ENCODE data around the gene GPR146.
"Not testable (repeated sequence)": the region's sequence is repeated elsewhere in the genome, so short reads cannot be mapped to it uniquely, and the experiment has no call there.

Gene GPR146

DNA sequence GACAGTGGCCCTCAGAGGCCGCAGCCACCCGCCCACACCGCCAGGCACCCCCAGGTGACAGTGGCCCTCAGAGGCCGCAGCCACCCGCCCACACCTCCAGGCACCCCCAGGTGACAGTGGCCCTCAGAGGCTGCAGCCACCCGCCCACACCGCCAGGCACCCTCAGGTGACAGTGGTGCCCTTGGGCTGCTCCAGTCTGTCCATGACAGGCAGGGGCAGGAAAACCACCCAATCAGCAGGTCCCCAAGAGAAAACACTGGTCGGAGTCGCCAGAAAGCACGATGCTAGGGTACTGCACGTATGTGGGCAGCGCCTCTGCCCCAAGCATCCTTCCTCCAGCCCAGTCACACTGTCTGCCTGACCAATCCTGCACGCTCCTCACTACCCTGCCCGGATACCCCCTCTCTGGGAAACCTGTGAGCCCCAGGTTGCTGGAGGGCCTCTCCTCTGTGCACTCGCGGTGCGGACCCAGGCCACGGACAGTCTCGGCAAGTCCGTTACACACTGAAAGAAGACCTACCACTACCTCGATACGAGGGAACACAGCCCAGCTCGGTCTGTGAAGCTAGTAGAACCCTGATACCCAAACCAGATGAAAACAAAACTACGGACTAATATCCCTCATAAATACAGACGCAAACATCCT is 11.7 kb upstream of the GPR146 start:
- no peaks in the 10 kb centered on the region for H3K27me3 ChIP-seq (replicated peaks; ENCODE audit: control insufficient read depth, insufficient read depth, low read length, poor library complexity, severe bottlenecking)
- no peak overlapping the region for H3K4me3 ChIP-seq (ENCODE audit: insufficient read depth, low read depth, low read length, poor library complexity, severe bottlenecking)
- no peaks in the 10 kb centered on the region for H3K36me3 ChIP-seq (ENCODE audit: control insufficient read depth, insufficient read depth, low read length)
- no peaks in the 10 kb centered on the region for H3K9me3 ChIP-seq (ENCODE audit: control insufficient read depth, low read length)
- peaks cover 30% of the 10 kb centered on the region for H3K4me1 ChIP-seq (ENCODE audit: control insufficient read depth, insufficient read depth, low read length, poor library complexity, severe bottlenecking)
- H3K27ac ChIP-seq (ENCODE audit: insufficient read depth, low read length, poor library complexity, severe bottlenecking), result no peak overlapping the region
- no peak for DNase-seq

DNA sequence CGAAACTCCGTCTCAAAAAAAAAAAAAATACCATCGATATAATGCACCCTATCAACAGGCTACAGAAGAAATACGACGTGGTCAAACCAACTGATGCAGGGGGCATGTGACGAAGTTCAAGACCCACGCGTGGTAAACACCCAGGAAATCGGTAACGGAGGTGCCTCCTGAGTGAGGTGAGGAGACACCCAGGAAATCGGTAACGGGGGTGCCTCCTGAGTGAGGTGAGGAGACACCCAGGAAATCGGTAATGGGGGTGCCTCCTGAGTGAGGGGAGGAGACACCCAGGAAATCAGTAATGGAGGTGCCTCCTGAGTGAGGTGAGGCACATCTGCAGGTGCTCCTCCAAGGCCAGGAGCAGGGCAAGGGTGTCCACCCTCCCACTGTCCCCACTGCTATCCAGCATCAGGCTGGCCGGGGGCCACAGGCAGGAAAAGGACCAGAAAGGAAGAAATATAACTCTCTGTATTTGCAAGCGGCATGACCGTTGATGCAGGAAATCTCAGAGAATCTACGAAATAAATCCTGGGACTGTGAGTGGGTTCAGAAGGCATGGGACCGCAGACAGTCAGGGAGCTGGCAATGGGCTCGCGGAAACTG is 10.7 kb upstream of the GPR146 start:
- Histone ChIP-seq H3K9me3 (ENCODE audit: control insufficient read depth, low read length) (no peaks in the 10 kb centered on the region), H3K36me3 (ENCODE audit: control insufficient read depth, insufficient read depth, low read length) (no peaks in the 10 kb centered on the region), H3K4me1 (ENCODE audit: control insufficient read depth, insufficient read depth, low read length, poor library complexity, severe bottlenecking) (peaks cover 26% of the 10 kb centered on the region), H3K27ac (ENCODE audit: insufficient read depth, low read length, poor library complexity, severe bottlenecking) (peak overlapping the region; percentile 22), H3K27me3 (replicated peaks; ENCODE audit: control insufficient read depth, insufficient read depth, low read length, poor library complexity, severe bottlenecking) (no peaks in the 10 kb centered on the region), H3K4me3 (ENCODE audit: insufficient read depth, low read depth, low read length, poor library complexity, severe bottlenecking) (peak overlapping the region; percentile 4)
- DNase-seq, result peak; percentile 43 to 55 (median 49)

DNA sequence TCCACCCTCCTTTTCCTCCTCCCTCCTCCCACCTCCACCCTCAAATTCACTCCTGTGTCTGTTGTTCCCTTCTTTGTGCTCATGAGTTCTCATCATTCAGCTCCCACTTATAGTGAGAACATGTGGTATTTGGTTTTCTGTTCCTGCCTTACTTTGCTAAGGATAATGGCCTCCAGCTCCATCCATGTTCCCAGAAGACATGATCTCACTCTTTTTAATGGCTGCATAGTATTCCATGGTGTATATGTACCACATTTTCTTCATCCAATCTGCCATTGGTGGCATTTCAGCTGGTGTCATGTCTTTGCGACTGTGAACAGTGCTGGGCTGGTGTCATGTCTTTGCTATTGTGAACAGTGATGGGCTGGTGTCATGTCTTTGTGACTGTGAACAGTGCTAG is 9.6 kb upstream of the GPR146 start:
- not testable (repeated sequence) for H3K27me3 ChIP-seq (replicated peaks; ENCODE audit: control insufficient read depth, insufficient read depth, low read length, poor library complexity, severe bottlenecking); H3K4me3 ChIP-seq (ENCODE audit: insufficient read depth, low read depth, low read length, poor library complexity, severe bottlenecking); DNase-seq; H3K36me3 ChIP-seq (ENCODE audit: control insufficient read depth, insufficient read depth, low read length); H3K9me3 ChIP-seq (ENCODE audit: control insufficient read depth, low read length); H3K27ac ChIP-seq (ENCODE audit: insufficient read depth, low read length, poor library complexity, severe bottlenecking)
- peaks cover 15% of the 10 kb centered on the region for H3K4me1 ChIP-seq (ENCODE audit: control insufficient read depth, insufficient read depth, low read length, poor library complexity, severe bottlenecking)

DNA sequence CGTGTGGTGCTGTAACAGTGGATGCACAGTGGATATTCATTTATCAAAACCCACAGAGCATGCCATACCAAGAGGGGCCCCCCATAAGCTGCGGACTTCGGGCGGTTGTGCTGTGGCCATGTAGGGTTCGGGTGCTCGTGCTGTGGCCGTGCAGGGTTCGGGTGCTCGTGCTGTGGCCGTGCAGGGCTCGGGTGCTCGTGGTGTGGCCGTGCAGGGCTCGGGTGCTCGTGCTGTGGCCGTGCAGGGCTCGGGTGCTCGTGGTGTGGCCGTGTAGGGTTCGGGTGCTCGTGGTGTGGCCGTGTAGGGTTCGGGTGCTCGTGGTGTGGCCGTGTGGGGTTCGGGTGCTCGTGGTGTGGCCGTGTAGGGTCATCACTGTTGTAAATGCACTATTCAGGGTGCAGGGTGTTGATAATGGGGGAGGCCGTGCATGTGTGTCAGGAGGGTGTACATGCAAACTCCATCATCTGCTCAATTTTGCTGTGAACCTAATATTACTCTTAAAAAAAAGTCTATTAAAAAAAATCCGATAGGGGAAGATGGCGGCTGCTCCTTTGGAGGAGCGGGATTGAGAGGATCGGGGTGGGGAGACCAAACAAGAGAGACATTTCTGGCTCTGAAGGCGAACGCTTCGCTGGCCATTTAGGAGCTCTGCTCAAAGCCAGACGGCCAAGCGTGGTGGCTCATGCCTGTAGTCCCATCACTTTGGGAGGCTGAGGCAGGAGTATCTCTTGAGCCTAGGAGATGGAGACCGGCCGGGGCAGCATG is 8.0 kb upstream of the GPR146 start:
- peaks cover 13% of the 10 kb centered on the region for H3K4me1 ChIP-seq (ENCODE audit: control insufficient read depth, insufficient read depth, low read length, poor library complexity, severe bottlenecking)
- not testable (repeated sequence) for H3K4me3 ChIP-seq (ENCODE audit: insufficient read depth, low read depth, low read length, poor library complexity, severe bottlenecking); H3K27ac ChIP-seq (ENCODE audit: insufficient read depth, low read length, poor library complexity, severe bottlenecking); DNase-seq; H3K36me3 ChIP-seq (ENCODE audit: control insufficient read depth, insufficient read depth, low read length); H3K9me3 ChIP-seq (ENCODE audit: control insufficient read depth, low read length); H3K27me3 ChIP-seq (replicated peaks; ENCODE audit: control insufficient read depth, insufficient read depth, low read length, poor library complexity, severe bottlenecking)

DNA sequence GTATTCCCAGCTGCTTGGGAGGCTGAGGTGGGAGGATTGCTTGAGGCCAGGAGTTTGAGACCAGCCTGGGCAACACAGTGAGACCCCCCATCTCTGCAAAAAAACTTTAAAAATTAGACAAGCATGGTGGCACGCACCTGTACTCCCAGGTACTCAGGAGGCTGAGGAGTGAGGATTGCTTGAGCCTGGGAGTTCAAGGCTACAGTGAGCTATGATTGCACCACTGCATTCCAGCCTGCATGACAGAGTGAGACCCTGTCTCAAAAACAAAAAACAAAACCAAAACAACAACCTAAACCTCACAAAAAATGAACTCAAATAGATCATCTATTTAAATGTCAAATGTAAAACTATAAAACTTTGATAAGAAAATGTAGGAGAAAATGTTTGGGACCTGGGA is 4.1 kb upstream of the GPR146 start:
- not testable (repeated sequence) for H3K4me3 ChIP-seq (ENCODE audit: insufficient read depth, low read depth, low read length, poor library complexity, severe bottlenecking); H3K27me3 ChIP-seq (replicated peaks; ENCODE audit: control insufficient read depth, insufficient read depth, low read length, poor library complexity, severe bottlenecking); H3K36me3 ChIP-seq (ENCODE audit: control insufficient read depth, insufficient read depth, low read length); H3K9me3 ChIP-seq (ENCODE audit: control insufficient read depth, low read length); H3K27ac ChIP-seq (ENCODE audit: insufficient read depth, low read length, poor library complexity, severe bottlenecking); DNase-seq
- peaks cover 15% of the 10 kb centered on the region for H3K4me1 ChIP-seq (ENCODE audit: control insufficient read depth, insufficient read depth, low read length, poor library complexity, severe bottlenecking)

DNA sequence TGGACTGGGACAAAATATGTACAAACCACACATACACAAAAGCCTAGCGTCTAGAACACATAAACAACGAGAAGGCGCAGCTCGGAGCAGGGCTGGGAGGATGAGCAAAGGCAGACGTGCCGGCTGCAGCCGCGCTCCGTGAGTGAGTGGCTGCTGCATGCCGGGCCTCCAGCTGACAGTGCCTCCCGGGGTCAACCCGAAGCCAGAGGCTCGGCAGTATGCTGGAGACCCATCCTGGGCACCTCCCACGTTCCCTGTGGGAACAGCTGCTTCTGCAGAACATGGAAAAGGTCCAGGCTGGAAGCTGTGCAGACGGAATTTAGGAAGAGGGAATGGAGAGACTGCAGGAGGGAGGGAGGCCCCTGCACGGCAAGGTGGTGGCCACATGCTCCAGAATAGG is 3.6 kb upstream of the GPR146 start:
- Histone ChIP-seq H3K9me3 (ENCODE audit: control insufficient read depth, low read length) (no peaks in the 10 kb centered on the region), H3K4me3 (ENCODE audit: insufficient read depth, low read depth, low read length, poor library complexity, severe bottlenecking) (no peak overlapping the region)

DNA sequence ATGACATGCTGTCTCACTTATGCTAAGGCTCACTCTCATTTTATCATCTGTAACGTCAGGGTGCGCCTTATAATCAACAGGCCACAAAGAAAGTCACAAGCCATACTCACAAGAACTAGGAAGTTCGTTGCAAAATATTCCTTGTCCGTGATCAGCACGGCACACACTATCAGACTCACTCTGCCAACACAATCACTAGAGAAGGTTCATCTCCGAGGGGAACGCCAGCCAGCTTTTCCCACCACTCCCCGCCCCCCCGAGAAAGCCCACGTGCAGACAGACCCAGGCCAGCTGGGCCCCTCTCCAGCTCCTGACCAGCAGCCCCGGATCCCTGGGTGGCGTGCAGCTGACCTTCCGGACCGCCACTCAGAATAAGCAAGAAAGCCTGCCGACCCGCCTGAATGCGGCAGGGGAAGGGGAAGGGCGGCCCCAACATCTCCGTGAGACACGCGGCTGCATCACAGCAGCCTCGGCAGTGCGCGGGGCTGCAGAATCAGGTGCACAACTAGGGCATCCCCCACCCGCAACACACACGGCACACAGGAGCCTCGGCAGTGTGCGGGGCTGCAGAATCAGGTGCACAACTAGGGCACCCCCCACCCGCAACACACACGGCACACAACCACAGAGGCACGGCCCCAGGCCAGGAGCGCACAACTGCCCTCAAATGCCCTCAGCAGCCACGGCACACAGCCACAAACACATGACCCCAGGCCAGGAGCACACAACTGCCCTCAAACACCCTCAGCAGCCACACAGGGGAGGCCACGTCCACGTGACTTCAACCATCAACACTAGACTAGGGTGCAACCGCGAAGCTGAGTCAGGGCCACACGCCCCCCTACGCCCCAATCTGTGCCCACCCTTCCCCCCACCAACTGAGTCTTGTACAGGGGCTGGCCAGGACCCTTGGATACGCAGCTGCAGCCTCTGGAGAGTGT is 2.5 kb upstream of the GPR146 start:
- Histone ChIP-seq H3K27ac (ENCODE audit: insufficient read depth, low read length, poor library complexity, severe bottlenecking) (no peak overlapping the region), H3K36me3 (ENCODE audit: control insufficient read depth, insufficient read depth, low read length) (no peaks in the 10 kb centered on the region), H3K9me3 (ENCODE audit: control insufficient read depth, low read length) (no peaks in the 10 kb centered on the region), H3K4me3 (ENCODE audit: insufficient read depth, low read depth, low read length, poor library complexity, severe bottlenecking) (no peak overlapping the region), H3K27me3 (replicated peaks; ENCODE audit: control insufficient read depth, insufficient read depth, low read length, poor library complexity, severe bottlenecking) (no peaks in the 10 kb centered on the region), H3K4me1 (ENCODE audit: control insufficient read depth, insufficient read depth, low read length, poor library complexity, severe bottlenecking) (peaks cover 31% of the 10 kb centered on the region)
- DNase-seq, result no peak

More for the DNA sequence above, 3.6 kb upstream of the GPR146 start:
- H3K36me3 ChIP-seq (ENCODE audit: control insufficient read depth, insufficient read depth, low read length), result no peaks in the 10 kb centered on the region
- H3K27me3 ChIP-seq (replicated peaks; ENCODE audit: control insufficient read depth, insufficient read depth, low read length, poor library complexity, severe bottlenecking), result no peaks in the 10 kb centered on the region
- no peak for DNase-seq
- H3K4me1 ChIP-seq (ENCODE audit: control insufficient read depth, insufficient read depth, low read length, poor library complexity, severe bottlenecking), result peaks cover 20% of the 10 kb centered on the region
- no peak overlapping the region for H3K27ac ChIP-seq (ENCODE audit: insufficient read depth, low read length, poor library complexity, severe bottlenecking)

DNA sequence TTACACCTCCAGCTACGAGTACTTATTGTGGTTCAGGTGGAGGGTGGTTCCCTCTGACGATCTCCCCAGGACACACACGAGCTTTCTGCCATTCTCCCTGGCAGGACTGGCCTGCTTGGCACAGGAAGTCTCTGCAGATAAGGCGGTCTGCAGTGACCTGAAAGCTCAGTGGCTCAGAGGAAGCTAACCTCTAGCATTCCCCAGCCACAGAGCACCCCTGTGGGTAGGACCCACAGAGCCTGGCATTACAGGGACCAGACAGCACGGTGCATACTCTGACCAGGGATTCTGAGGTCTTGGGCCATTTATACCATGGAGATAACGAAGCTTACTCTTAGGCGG is 1.9 kb upstream of the GPR146 start:
- no peaks in the 10 kb centered on the region for H3K27me3 ChIP-seq (replicated peaks; ENCODE audit: control insufficient read depth, insufficient read depth, low read length, poor library complexity, severe bottlenecking)
- H3K4me1 ChIP-seq (ENCODE audit: control insufficient read depth, insufficient read depth, low read length, poor library complexity, severe bottlenecking), result peaks cover 37% of the 10 kb centered on the region
- H3K36me3 ChIP-seq (ENCODE audit: control insufficient read depth, insufficient read depth, low read length), result no peaks in the 10 kb centered on the region
- H3K9me3 ChIP-seq (ENCODE audit: control insufficient read depth, low read length), result no peaks in the 10 kb centered on the region
- no peak overlapping the region for H3K4me3 ChIP-seq (ENCODE audit: insufficient read depth, low read depth, low read length, poor library complexity, severe bottlenecking)
- no peak overlapping the region for H3K27ac ChIP-seq (ENCODE audit: insufficient read depth, low read length, poor library complexity, severe bottlenecking)
- no peak for DNase-seq

DNA sequence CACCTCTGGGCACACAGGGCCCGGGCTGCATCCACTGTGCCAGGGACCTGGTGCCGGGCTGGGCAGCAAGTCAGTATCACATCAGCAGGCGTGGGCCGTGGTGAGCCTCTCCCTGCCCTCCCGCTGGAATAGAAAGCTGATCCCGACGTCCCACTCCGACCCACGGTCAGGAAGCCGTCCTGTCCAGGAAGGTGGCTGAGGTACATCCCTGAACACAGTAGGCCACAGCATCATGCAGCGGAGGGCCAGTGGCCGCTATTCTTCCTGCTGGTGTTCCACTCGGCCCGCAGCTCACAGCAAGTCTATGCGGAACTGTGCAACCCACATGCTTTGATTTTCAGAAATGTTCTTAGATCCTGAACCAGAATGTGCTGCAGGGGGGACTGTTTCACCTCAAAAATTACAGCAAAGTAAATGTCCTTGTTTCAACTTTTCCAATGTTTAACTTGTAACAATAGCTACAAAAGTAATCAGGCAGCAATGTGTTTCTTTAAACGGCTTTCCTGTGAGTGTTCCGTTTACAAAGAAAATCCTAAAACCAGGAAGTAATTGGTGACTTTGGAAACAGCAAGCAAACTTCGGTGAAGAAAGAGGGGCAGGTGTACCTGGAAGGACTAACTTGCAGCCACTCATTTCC is 676 bp upstream of the GPR146 start:
- DNase-seq, result no peak
- peaks cover 49% of the 10 kb centered on the region for H3K4me1 ChIP-seq (ENCODE audit: control insufficient read depth, insufficient read depth, low read length, poor library complexity, severe bottlenecking)
- peak overlapping the region; percentile 75 for H3K4me3 ChIP-seq (ENCODE audit: insufficient read depth, low read depth, low read length, poor library complexity, severe bottlenecking)
- H3K9me3 ChIP-seq (ENCODE audit: control insufficient read depth, low read length), result no peaks in the 10 kb centered on the region
- no peaks in the 10 kb centered on the region for H3K36me3 ChIP-seq (ENCODE audit: control insufficient read depth, insufficient read depth, low read length)
- peak overlapping the region; percentile 81 for H3K27ac ChIP-seq (ENCODE audit: insufficient read depth, low read length, poor library complexity, severe bottlenecking)
- H3K27me3 ChIP-seq (replicated peaks; ENCODE audit: control insufficient read depth, insufficient read depth, low read length, poor library complexity, severe bottlenecking), result no peaks in the 10 kb centered on the region
